ENCODE measurements around the gene RETREG3. TPM values are rescaled to one million over a fixed set of nuclear protein-coding genes. Genes with fewer than 3 reads are reported as not detected.

RETREG3 gene, protein sequence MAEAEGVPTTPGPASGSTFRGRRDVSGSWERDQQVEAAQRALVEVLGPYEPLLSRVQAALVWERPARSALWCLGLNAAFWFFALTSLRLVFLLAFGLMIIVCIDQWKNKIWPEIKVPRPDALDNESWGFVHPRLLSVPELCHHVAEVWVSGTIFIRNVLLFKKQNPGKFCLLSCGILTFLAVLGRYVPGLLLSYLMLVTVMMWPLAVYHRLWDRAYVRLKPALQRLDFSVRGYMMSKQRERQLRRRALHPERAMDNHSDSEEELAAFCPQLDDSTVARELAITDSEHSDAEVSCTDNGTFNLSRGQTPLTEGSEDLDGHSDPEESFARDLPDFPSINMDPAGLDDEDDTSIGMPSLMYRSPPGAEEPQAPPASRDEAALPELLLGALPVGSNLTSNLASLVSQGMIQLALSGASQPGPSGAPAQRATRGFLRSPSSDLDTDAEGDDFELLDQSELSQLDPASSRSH
- 44.9 and 55.6 TPM in 2 replicates for total RNA-seq

DNA sequence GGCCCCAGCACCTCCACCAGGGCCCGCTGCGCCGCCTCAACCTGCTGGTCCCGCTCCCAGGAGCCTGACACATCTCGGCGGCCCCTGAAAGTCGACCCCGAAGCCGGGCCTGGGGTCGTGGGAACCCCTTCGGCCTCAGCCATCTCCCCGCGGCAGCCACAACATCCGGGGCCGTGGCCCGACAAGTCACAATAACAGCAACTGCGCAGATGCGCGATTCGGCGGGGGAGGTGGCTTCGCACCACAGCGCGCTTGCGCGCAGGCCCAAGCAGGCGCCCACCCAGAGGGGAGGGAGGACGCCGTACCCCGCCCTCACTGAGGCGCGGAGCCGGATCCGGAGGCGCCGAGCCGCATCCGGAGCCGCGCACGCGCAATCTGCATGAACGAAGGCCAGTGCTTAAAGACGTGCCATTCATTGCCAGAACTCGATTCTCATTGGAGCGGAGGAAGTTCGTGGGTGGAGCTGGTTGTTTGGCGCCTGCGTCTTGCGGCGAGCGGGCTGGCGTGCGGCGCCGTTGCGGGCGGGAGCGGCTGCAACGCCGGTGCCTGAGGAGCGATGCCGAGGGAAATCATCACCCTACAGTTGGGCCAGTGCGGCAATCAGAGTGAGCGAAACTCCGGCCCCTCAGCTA is at the start of gene RETREG3, which contains the start of gene TUBG1:
TSS of gene RETREG3 (minus strand) at position 193 of the 632 bp plus-strand sequence. CDS start at position 143, 50 bp downstream.
TSS of gene TUBG1 (plus strand) at position 502 of the 632 bp plus-strand sequence. CDS start at position 557, 55 bp downstream.

DNA sequence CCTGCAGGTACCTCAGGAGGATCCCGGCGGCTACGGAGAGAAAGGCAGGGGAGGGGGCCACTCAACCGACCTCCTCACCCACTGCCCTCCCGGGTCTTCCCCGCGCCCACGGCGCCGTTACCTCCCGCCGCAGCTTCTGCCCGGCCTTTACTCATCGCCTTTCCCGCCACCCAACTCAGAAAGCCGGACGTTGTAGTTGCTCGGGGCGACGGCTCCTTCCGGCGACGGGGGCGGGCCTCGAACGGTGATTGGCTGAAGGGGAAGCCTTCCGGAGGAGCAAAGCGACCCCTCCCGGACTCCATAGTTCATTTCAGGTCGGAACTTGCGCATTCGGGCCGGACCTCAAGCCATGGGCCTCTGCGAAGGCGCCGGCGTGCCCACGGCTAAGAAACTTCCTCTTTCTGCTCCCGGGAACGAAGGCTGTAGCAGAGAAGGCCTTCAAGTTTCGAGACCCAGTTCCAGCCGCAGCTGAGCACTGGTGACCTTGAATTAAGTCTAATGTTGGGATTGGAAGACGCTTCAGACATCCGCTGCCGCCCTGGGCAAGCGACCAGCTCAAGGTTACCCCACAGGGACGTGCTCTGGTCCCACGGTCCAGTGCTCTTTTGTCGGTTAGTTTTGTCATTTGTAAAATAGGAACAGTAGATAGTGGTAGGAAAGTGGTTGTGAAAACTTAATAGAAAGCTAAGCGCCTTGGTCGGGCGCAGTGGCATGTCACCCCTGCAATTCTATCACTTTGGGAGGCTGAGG is 31.5 kb downstream of the RETREG3 start, which contains the start of gene PSMC3IP:
TSS of gene PSMC3IP (minus strand) at position 198 of the 750 bp plus-strand sequence. CDS start at position 155, 43 bp downstream.

DNA sequence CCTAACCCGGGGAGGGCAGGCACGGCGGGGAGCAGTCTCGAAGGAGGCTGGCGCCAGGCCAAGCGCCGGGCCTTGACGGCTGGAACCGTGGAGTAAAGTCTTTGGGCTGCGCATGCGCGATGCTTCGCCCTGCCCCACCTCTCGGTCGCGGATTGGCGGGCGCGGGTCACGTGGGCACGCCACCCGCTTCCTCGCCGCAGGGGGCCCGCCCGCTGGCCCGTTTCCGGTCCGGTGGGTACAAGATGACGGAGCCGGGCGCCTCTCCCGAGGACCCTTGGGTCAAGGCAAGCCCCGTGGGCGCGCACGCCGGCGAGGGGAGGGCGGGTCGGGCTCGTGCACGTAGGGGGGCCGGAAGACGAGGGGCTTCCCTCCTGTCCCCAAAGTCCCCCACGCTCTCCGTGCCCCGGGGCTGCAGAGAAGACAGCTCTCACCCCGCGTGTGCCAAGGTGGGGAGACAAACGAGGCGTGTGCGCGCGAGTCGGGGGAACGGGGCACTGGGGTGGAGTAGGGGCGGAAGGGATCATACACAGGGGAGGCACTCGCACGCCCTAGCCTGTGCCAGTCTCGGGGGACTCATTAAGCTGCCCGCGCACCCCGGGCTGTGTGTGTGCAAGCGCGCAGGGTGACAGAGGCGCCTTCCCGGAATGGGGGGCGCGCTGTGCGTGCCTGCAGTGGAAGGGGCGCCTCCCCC is 42.1 kb downstream of the RETREG3 start, which contains the start of gene MLX:
TSS of gene MLX (plus strand) at position 218 of the 691 bp plus-strand sequence. CDS start at position 243, 25 bp downstream.

DNA sequence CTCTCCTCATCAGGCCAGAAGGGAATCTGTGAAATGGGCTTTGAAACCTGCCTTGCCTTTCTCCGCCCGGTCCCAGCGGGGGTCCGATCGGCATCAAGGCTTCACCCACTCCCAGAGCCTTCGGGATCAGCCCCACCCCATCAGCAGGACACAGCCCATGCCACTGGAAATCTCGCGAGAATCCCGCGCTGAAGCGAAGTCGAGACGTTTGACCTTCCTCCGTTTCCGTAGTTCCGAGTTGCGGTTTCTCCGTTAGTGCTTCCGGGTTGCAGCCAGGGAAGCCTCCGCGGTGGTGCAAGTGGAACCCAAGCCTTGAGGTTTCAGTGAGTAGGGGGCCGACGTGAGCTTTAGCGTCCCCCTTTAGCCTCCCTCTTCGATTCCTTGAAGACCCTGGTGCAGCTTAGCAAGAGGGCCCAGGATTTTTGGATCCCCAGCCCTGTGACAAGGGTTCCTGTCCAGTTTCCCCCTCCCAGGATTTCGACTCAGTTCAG is 47.2 kb downstream of the RETREG3 start, which contains the start of gene COASY:
TSS of gene COASY (plus strand) at position 252 of the 491 bp plus-strand sequence. CDS start 475 bp downstream, outside the sequence.

DNA sequence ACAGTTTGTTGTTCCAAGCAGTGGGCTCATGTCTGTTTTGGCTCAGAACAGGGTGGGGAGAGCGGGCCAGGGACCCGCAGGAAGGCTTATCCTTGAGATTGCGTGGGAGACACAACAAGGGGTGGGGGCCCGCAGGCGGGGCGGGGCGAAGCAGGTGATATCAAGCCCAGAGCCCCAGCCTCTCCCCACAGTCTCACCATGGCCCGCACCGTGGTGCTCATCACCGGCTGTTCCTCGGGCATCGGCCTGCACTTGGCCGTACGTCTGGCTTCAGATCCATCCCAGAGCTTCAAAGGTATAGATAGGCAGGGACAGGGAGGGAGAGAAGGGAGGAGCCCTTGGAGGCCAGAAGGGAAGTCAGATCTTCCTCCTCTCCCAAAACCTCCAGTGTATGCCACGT is 56.4 kb downstream of the RETREG3 start, which contains the start of gene HSD17B1:
TSS of gene HSD17B1 (plus strand) at position 188 of the 400 bp plus-strand sequence. CDS start at position 199, 11 bp downstream.

DNA sequence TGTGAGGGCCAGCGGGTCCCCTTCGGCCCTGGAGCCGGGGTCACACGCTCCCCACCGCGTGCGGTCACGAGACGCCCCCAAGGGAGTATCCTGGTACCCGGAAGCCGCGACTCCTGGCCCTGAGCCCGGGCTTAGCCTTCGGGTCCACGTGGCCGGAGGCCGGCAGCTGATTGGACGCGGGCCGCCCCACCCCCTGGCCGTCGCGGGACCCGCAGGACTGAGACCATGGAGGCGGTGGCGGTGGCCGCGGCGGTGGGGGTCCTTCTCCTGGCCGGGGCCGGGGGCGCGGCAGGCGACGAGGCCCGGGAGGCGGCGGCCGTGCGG is 73.2 kb downstream of the RETREG3 start, which contains the start of gene NAGLU:
TSS of gene NAGLU (plus strand) at position 194 of the 324 bp plus-strand sequence. CDS start at position 226, 32 bp downstream.

Other genes with a start within 250 kb of the RETREG3 start
- gene STAT3, start 220.9 kb downstream of the RETREG3 start, total RNA-seq = 60.8 and 86.4 TPM in 2 replicates
- 669 and 706 TPM in 2 replicates for gene CAVIN1, start 186.1 kb downstream of the RETREG3 start, total RNA-seq
- gene ATP6V0A1, start 150.5 kb downstream of the RETREG3 start, total RNA-seq = 53.4 and 53.5 TPM in 2 replicates
- 39.3 and 53.4 TPM in 2 replicates for gene NAGLU, start 73.1 kb downstream of the RETREG3 start, total RNA-seq
- gene HSD17B1, start 56.5 kb downstream of the RETREG3 start, total RNA-seq = 2.3 and 3.7 TPM in 2 replicates
- 15.1 and 16.3 TPM in 2 replicates for gene COASY, start 47.2 kb downstream of the RETREG3 start, total RNA-seq
- gene MLX, start 42.3 kb downstream of the RETREG3 start, total RNA-seq = 39.9 and 45.2 TPM in 2 replicates
- gene PSMC3IP, start 31.6 kb downstream of the RETREG3 start, total RNA-seq = 6.7 and 20.6 TPM in 2 replicates
- gene TUBG1, start 309 bp upstream of the RETREG3 start, total RNA-seq = 16.4 and 31.3 TPM in 2 replicates
- gene TUBG2, start 49.9 kb upstream of the RETREG3 start, total RNA-seq = 7.4 and 11.0 TPM in 2 replicates
- gene PLEKHH3, start 67.6 kb upstream of the RETREG3 start, total RNA-seq = 14.6 and 20.4 TPM in 2 replicates
- gene CCR10, start 72.5 kb upstream of the RETREG3 start, total RNA-seq = 3.5 and 5.8 TPM in 2 replicates
- 45.2 and 52.4 TPM in 2 replicates for gene CNTNAP1, start 73.2 kb upstream of the RETREG3 start, total RNA-seq
- 18.6 and 24.0 TPM in 2 replicates for gene EZH1, start 135.7 kb upstream of the RETREG3 start, total RNA-seq
- 0.37 TPM in 1 of 2 replicates, not detected in the other for gene RAMP2, start 151.9 kb upstream of the RETREG3 start, total RNA-seq
- 62.7 and 87.4 TPM in 2 replicates for gene VPS25, start 164.1 kb upstream of the RETREG3 start, total RNA-seq
- 2.9 and 4.3 TPM in 2 replicates for gene WNK4, start 171.2 kb upstream of the RETREG3 start, total RNA-seq
- 58.2 and 72.0 TPM in 2 replicates for gene COA3, start 189.3 kb upstream of the RETREG3 start, total RNA-seq
- gene CNTD1, start 189.5 kb upstream of the RETREG3 start, total RNA-seq = 0.37 TPM in 1 of 2 replicates, not detected in the other
- 107 and 110 TPM in 2 replicates for gene BECN1, start 214.9 kb upstream of the RETREG3 start, total RNA-seq
- gene PSME3, start 224.0 kb upstream of the RETREG3 start, total RNA-seq = 58.4 and 103 TPM in 2 replicates
- gene AOC2, start 235.2 kb upstream of the RETREG3 start, total RNA-seq = 0.33 and 0.75 TPM in 2 replicates
- gene AOC3, start 241.8 kb upstream of the RETREG3 start, total RNA-seq = 0.11 and 0.12 TPM in 2 replicates

Data from uterine smooth muscle cell (primary cell).